Measurements from ENCODE around the gene HPCAL1. TPM values are rescaled to one million over a fixed set of nuclear protein-coding genes. Genes with fewer than 3 reads are reported as not detected.

Gene HPCAL1
- polyA plus RNA-seq, 3 donors: 82.1 to 99.5 (median 98.0) TPM

DNA sequence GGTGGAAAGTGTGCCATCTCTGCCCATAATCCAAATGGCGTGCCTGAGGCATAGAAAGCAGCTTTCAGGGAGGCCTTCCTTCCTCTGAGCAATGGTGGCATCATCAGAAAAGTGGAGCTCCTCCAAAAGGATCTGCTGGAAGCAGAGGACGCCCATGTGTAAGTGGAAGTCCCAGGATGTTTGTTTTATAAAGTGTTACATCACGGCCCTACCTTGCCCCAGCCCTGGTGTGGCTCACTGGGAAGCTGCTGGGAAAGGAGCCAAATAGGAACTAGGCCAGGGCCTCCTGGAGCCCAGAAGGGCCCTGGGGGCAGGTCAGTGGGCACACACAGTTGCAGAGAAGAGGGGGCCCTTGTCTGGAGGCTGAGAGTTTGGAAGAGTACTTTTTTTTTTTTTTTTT, 149.6 kb downstream of the HPCAL1 start:
- Histone ChIP-seq H3K9ac (ENCODE audit: insufficient read depth, low read length, poor library complexity, severe bottlenecking) (no peak overlapping the region), H3K9me3 (replicated peaks in 1 of 2; ENCODE audit: control insufficient read depth in 1 of 2, insufficient read depth in 1 of 2, low read length in 2 of 2) (no peaks in the 10 kb centered on the region), H3K27ac (ENCODE audit: low read depth in 1 of 2, low read length in 2 of 2) (no peak overlapping the region), H3K4me1 (ENCODE audit: control insufficient read depth in 1 of 2, insufficient read depth in 2 of 2, low read length in 2 of 2) (peaks cover 10 to 23% of the 10 kb centered on the region in 2 donors), H3K4me2 (replicated peaks; ENCODE audit: extremely low read depth, low read length, poor library complexity, severe bottlenecking) (no peak overlapping the region), H3K79me2 (ENCODE audit: insufficient read depth, low read length) (peaks cover 1% of the 10 kb centered on the region), H2AFZ (ENCODE audit: insufficient read depth, low read depth, low read length, poor library complexity, severe bottlenecking) (no peak overlapping the region), H3K27me3 (ENCODE audit: control insufficient read depth in 2 of 2, insufficient read depth in 2 of 2, low read length in 2 of 2) (no peaks in the 10 kb centered on the region), H3K4me3 (replicated peaks in 1 of 3; ENCODE audit: low read depth in 2 of 3, low read length in 3 of 3) (no peak overlapping the region), H3K36me3 (replicated peaks in 1 of 2; ENCODE audit: control insufficient read depth in 1 of 2, insufficient read depth in 2 of 2, low read length in 2 of 2) (no peaks in the 10 kb centered on the region), H4K20me1 (ENCODE audit: insufficient read depth, low read length) (peaks cover 3% of the 10 kb centered on the region)
- no peaks in the 10 kb centered on the region for H3K36me3 Mint-ChIP-seq
- peaks cover 0 to 4% (median 2%) of the 10 kb centered on the region in 3 donors for H3K27me3 Mint-ChIP-seq (ENCODE audit: low read depth in 3 of 3)
- TF ChIP-seq, protein P1, sequence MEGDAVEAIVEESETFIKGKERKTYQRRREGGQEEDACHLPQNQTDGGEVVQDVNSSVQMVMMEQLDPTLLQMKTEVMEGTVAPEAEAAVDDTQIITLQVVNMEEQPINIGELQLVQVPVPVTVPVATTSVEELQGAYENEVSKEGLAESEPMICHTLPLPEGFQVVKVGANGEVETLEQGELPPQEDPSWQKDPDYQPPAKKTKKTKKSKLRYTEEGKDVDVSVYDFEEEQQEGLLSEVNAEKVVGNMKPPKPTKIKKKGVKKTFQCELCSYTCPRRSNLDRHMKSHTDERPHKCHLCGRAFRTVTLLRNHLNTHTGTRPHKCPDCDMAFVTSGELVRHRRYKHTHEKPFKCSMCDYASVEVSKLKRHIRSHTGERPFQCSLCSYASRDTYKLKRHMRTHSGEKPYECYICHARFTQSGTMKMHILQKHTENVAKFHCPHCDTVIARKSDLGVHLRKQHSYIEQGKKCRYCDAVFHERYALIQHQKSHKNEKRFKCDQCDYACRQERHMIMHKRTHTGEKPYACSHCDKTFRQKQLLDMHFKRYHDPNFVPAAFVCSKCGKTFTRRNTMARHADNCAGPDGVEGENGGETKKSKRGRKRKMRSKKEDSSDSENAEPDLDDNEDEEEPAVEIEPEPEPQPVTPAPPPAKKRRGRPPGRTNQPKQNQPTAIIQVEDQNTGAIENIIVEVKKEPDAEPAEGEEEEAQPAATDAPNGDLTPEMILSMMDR (IDR thresholded peaks at IDR 0.05): no peak
- no peak for DNase-seq
- no peak overlapping the region for H3K4me3 Mint-ChIP-seq
- H3K27ac Mint-ChIP-seq: no peak overlapping the region
- WGBS (ENCODE audit: insufficient coverage): 85% methylated on average over 2 of the region's 3 CpGs
- peaks cover 17% of the 10 kb centered on the region for H3K4me1 Mint-ChIP-seq
- no peaks in the 10 kb centered on the region for H3K9me3 Mint-ChIP-seq
- intact Hi-C loops (cut with micrococcal nuclease): no loop called here

DNA sequence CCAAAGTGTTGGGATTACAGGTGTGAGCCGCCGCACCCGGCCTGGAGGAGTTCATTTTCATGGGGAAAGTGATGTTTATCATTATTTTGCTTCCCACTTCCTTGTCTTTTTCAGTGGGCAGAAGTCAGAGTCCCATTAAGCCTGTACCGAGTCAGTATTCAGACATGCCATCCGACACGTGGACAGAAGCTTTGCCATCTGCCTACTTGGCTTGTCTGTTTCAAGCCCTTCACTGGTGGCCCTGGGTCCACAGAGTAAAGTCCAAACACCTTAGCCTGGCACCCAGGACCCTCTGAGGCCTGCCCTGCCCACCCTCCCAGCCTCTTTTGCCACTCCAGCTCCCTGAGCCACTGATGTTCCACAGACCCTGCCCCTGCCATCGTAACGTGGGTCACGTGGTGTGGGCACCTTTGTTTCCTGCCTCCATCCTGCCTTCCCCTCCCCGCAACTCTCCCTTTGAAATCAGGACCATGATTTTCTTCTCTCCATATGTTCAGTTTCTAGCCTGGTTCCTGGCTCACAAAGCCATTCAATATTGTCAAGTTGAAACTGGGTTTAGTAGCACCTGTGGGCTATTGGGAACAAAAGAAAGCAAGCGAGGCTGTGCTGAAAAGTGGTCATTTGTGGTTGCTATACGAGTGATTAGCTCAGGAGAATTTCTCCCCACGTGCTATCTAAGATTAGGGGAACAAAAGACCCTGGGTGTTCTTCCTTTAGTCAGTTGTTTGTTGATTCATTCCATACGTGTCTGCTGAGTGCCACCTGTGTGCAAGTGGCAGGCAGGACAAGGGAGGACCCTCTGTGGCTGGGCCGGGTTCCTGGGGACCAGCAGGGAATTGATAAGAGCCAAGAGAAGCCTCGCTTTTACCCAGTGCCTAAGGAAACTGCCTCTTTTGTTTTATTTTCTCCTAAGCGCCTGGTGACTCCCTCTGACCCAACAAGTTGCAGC, 150.5 kb downstream of the HPCAL1 start:
- Histone ChIP-seq H3K27me3 (ENCODE audit: control insufficient read depth in 2 of 2, insufficient read depth in 2 of 2, low read length in 2 of 2) (no peaks in the 10 kb centered on the region), H4K20me1 (ENCODE audit: insufficient read depth, low read length) (no peaks in the 10 kb centered on the region), H3K27ac (ENCODE audit: low read depth in 1 of 2, low read length in 2 of 2) (no peak overlapping the region), H3K4me3 (replicated peaks in 1 of 3; ENCODE audit: low read depth in 2 of 3, low read length in 3 of 3) (no peak overlapping the region), H3K4me1 (ENCODE audit: control insufficient read depth in 1 of 2, insufficient read depth in 2 of 2, low read length in 2 of 2) (peaks cover 8 to 18% of the 10 kb centered on the region in 2 donors), H3K36me3 (replicated peaks in 1 of 2; ENCODE audit: control insufficient read depth in 1 of 2, insufficient read depth in 2 of 2, low read length in 2 of 2) (no peaks in the 10 kb centered on the region), H2AFZ (ENCODE audit: insufficient read depth, low read depth, low read length, poor library complexity, severe bottlenecking) (no peak overlapping the region), H3K9me3 (replicated peaks in 1 of 2; ENCODE audit: control insufficient read depth in 1 of 2, insufficient read depth in 1 of 2, low read length in 2 of 2) (no peaks in the 10 kb centered on the region), H3K9ac (ENCODE audit: insufficient read depth, low read length, poor library complexity, severe bottlenecking) (no peak overlapping the region), H3K4me2 (replicated peaks; ENCODE audit: extremely low read depth, low read length, poor library complexity, severe bottlenecking) (no peak overlapping the region), H3K79me2 (ENCODE audit: insufficient read depth, low read length) (no peaks in the 10 kb centered on the region)
- Mint-ChIP-seq H3K27ac (no peak overlapping the region), H3K27me3 (ENCODE audit: low read depth in 3 of 3) (peaks cover 0 to 4% (median 2%) of the 10 kb centered on the region in 3 donors), H3K4me1 (peaks cover 15% of the 10 kb centered on the region), H3K9me3 (no peaks in the 10 kb centered on the region), H3K36me3 (no peaks in the 10 kb centered on the region), H3K4me3 (no peak overlapping the region)
- TF ChIP-seq, protein P1 (IDR thresholded peaks at IDR 0.05): no peak
- no peak for DNase-seq
- intact Hi-C loops (cut with micrococcal nuclease): no loop called here
- 89% methylated on average over 14 of the region's 17 CpGs for WGBS (ENCODE audit: insufficient coverage)
